ENCODE measurements around the gene RRH.

Gene RRH

GRCh38 chr4:109801895-109802319 lies 25.9 kb upstream of the RRH start, which contains the start of gene CFI:
CFI (minus strand) TSS chr4:109801999; CDS start chr4:109801971, 28 bp downstream.
- DNase-seq (ENCODE audit: low read depth), result no peak
- no peak within 1 kb of the TSS for H3K4me3 ChIP-seq (ENCODE audit: low read depth, low read length)
- no peak for TF ChIP-seq CTCF (IDR thresholded peaks at IDR 0.05; ENCODE audit: control insufficient read depth, extremely low read depth, insufficient read depth)

DNA sequence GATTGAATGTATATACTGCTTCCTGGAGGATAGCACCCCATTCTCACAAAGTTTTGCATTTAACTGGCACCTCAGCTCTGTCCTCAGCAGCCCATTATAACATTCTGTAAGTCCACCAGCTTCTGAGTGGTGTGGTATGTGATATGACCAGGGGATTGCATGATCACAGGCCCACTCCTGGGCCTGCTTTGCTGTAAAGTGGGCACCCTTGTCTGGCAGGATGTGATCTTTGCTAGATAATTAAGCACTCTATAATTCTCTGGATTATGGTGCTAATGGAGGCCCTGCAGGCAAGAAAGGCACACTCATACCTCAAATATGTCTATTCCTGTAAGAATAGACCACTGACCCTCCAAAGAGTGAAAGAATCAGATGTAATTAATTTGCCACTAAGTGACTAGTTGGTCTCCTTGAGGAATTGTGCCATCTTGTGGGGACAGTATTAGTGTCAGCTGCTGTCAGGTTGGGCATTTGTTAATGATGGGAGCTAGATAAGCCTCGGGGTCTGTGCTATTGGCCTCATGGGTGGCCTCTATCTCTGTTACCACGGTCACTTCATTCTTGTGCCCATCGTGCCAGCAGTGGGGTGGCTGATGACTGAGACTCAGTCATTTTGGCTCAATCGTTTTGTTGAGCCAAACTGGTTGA lies 23.7 kb upstream of the RRH start:
- DNase-seq (ENCODE audit: low read depth), result peak; percentile 34
- H3K4me3 ChIP-seq (ENCODE audit: low read depth, low read length), result no peak overlapping the region
- peak; percentile 83 for TF ChIP-seq CTCF (IDR thresholded peaks at IDR 0.05; ENCODE audit: control insufficient read depth, extremely low read depth, insufficient read depth)

DNA sequence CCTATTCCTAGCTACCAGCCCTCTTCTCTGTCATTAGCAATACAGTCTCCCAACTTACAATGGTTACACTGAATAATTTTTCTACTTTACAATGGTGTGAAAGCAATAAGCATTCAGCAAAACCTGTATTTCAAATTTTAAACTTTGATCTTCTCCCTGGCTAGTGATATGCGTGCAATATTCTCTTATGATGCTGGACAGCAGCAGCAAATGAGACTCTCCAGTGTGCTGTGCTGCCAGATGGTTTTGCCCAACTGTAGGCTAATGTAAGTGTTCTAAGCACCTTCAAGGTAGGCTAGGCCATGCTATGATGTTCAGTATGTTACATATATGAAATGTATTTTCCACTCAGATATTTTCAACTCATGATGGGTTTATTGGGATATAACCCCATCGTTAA lies 18.1 kb upstream of the RRH start:
- TF ChIP-seq CTCF (IDR thresholded peaks at IDR 0.05; ENCODE audit: control insufficient read depth, extremely low read depth, insufficient read depth), result no peak
- no peak overlapping the region for H3K4me3 ChIP-seq (ENCODE audit: low read depth, low read length)
- DNase-seq (ENCODE audit: low read depth), result no peak

DNA sequence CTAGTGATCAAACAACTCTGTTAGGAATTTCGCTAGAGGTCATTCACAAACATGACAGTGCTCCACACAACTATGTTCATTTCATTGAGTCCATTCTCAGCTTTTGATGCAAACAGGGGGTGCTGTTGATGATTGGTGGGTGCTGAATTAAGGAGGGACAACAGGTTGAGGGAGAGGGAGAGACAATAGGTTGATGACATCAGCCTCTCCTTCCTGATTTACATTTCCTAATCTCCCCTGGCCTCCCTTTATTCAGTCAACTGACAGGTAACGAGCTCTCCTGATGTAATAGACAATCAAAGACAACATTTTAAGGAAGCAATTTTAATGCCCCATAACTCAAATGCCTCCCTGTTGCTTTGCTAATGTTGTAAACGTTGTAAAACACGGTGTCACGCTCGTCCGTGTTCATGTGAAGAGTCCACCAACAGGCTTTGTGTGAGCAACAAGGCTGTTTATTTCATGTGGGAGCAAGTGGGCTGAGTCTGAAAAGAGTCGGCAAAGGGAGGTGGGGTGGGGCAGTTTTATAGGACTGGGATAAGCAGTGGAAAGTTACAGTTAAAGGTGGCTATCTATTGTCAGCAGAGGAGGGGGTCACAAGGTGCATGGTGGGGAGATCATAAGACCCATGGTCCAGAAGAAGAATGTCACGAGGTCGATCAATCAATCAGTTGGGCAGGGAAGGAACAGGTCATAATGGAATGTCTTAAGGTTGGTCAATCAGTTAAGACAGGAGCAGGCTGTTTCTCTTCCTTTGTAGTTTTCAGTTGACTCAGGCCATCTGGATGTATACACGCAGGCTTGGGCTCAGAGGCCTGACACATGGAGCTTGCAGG lies 17.0 kb upstream of the RRH start:
- TF ChIP-seq CTCF (IDR thresholded peaks at IDR 0.05; ENCODE audit: control insufficient read depth, extremely low read depth, insufficient read depth), result no peak
- no peak overlapping the region for H3K4me3 ChIP-seq (ENCODE audit: low read depth, low read length)
- DNase-seq (ENCODE audit: low read depth), result no peak

GRCh38 chr4:109811707-109812106 lies 16.1 kb upstream of the RRH start:
- no peak for DNase-seq (ENCODE audit: low read depth)
- H3K4me3 ChIP-seq (ENCODE audit: low read depth, low read length), result no peak overlapping the region
- TF ChIP-seq CTCF (IDR thresholded peaks at IDR 0.05; ENCODE audit: control insufficient read depth, extremely low read depth, insufficient read depth), result no peak

GRCh38 chr4:109815151-109816081 lies 12.4 kb upstream of the RRH start, which contains the start of gene GAR1:
GAR1 (plus strand) TSS chr4:109815762; CDS start chr4:109816165, 403 bp downstream.
- peak; percentile 89 for DNase-seq (ENCODE audit: low read depth)
- H3K4me3 ChIP-seq (ENCODE audit: low read depth, low read length), result peak within 1 kb of the TSS; percentile 78
- no peak for TF ChIP-seq CTCF (IDR thresholded peaks at IDR 0.05; ENCODE audit: control insufficient read depth, extremely low read depth, insufficient read depth)
